Heart right ventricle (tissue), 16 donors: Measurements from ENCODE around the gene UBR7. TPM values are rescaled to one million over a fixed set of nuclear protein-coding genes. Genes with fewer than 3 reads are reported as not detected.

Experiments
- ATAC-seq, 8 donors: fragments of 200-7000 bp; cut with Tn5 transposase; one replicate each; pipeline ENCODE4 v1.9.1; 2020; ENCODE audit warnings: mild to moderate bottlenecking in 8 of 8, moderate library complexity in 8 of 8, moderate number of reproducible peaks in 1 of 8
- DNase-seq, 2 donors: peaks; one replicate each; pipeline ENCODE4 v3.0.0-alpha.2; 2020
- H3K27ac ChIP-seq, 10 donors: fragments of 200-600 bp; sonication (generic) in 2 of 10; one replicate each; pipeline versions ENCODE4 v1.5.0 to v1.8.0; 2020 to 2022; ENCODE audit warnings: mild to moderate bottlenecking in 3 of 10
- H3K27me3 ChIP-seq, 7 donors: fragments of 200-600 bp; one replicate each; pipeline ENCODE4 v1.8.0; 2021 to 2022; ENCODE audit warnings: mild to moderate bottlenecking in 2 of 7
- H3K36me3 ChIP-seq, 9 donors: fragments of 200-600 bp; sonication (generic) in 1 of 9; one replicate each; pipeline versions ENCODE4 v1.5.0 to v1.8.0; 2020 to 2022; ENCODE audit warnings: mild to moderate bottlenecking in 2 of 9
- H3K4me1 ChIP-seq, 9 donors: fragments of 200-600 bp; sonication (generic) in 1 of 9; one replicate each; pipeline versions ENCODE4 v1.5.0 to v1.8.0; 2020 to 2022; ENCODE audit warnings: mild to moderate bottlenecking in 4 of 9
- H3K4me3 ChIP-seq, 10 donors: fragments of 200-600 bp; sonication (generic) in 2 of 10; one replicate each; pipeline versions ENCODE4 v1.5.0 to v1.8.0; 2020 to 2022; ENCODE audit warnings: mild to moderate bottlenecking in 7 of 10, moderate library complexity in 2 of 10
- H3K9me3 ChIP-seq, 11 donors: fragments of 200-600 bp in 10 of 11; sonication (generic) in 2 of 11; one replicate each; pipeline versions ENCODE4 v1.5.0 to v1.8.0; 2013 to 2022; ENCODE audit warnings: mild to moderate bottlenecking in 2 of 11, control low read depth in 1 of 11, moderate library complexity in 1 of 11
- CTCF ChIP-seq, 9 donors: fragments of 200-600 bp; sonication (generic) in 2 of 9; IDR thresholded peaks; one replicate each; pipeline versions ENCODE4 v1.5.0 to v1.8.0; 2021 to 2022; ENCODE audit warnings: antibody characterized with exemption in 9 of 9, mild to moderate bottlenecking in 5 of 9, moderate library complexity in 1 of 9
- WGBS, 2 donors: extraction: QIAGEN DNeasy Blood & Tissue Kit; methylation state at CpG; one replicate each; pipeline ENCODE4 v1.1.7; 2013; ENCODE audit warnings: inconsistent platforms in 1 of 2; 5-methylcytosine and 5-hydroxymethylcytosine counted together
- intact Hi-C, 10 donors: fragments of 100-400 bp; cut with DNase I; formaldehyde crosslinking; loops; one replicate each; pipeline versions ENCODE4 v1.11.1 to v1.14.2; 2022
- polyA plus RNA-seq, 2 donors: library from polyadenylated mRNA; stranded (reverse); fragments of 200-250 nt; gene quantifications; one replicate each; pipeline ENCODE4 v1.2.3, GENCODE V29; 2013
- total RNA-seq, 10 donors: library from RNA; stranded (reverse); fragmentation: NEBNext Ultra II Directional in 3 of 10; extraction: Animal tissue kit (Norgen Biotek cat#: 25700) in 3 of 10; gene quantifications; one replicate each; pipeline versions ENCODE4 v1.2.1 to v1.2.4, GENCODE V29; 2021 to 2023
- donor health status: Arrhythmogenic right ventricular cardiomyopathy.
- donor health status: ischemic (EF 13 %, LVEDD 7.1; RV severe dilation, severe dysfunction).
- donor health status: healthy with polysubstance abuse.
- donor health status: DM: no; HTN: yes; CAD: no.
- donor health status: DM: no; HTN: no; CAD: no.
- donor health status: ischemic (EF 25% LVEDD 6.9; RV normal size, moderate dysfunction).
- donor health status: ischemic (EF 25% LVEDD 5.7; RV mildly dilated, moderate dysfunction).
- donor health status: healthy.
- donor health status: DM: yes; HTN: yes; CAD: no.
- donor health status: Ischemic cardiomyopathy.
- donor health status: ischemic (EF 35%, LVEDD 5.7; RV mildly dilated, moderate dysfunction).
- donor health status: nonischemic (EF 11% LVEDD 7.7; RV severe dilation, severe dysfunction).
- donor health status: DM: yes; HTN: yes; CAD: no.
- donor health status: PGD.
- donor health status: ischemic (EF 29% LVEDD 5.4; RV normal size, mild dysfunction).
- donor health status: nonischemic (EF 23%, LVEDD 6.1; RV moderate dilation, normal function).

The UBR7 gene
- total and polyA plus RNA-seq, 12 donors: 7.8 to 28.3 (median 21.1) TPM

- ATAC-seq (no peak), DNase-seq (no peak)
- no peak for TF ChIP-seq CTCF (IDR thresholded peaks at IDR 0.05)
- intact Hi-C loops: no loop called here
- peak overlapping the region in 1 of 10 donors; percentile 91 for H3K4me3 ChIP-seq
- peaks cover 0 to 40% (median 26%) of the 10 kb centered on the region in 9 donors for H3K4me1 ChIP-seq
- H3K27ac ChIP-seq: peak overlapping the region in 3 of 10 donors; percentile 21 to 95 (median 93)
- peaks cover 0 to 67% (median 21%) of the 10 kb centered on the region in 9 donors for H3K36me3 ChIP-seq
- 77 to 79% methylated on average over 6 of the region's 6 CpGs for WGBS, 2 donors
- no peaks in the 10 kb centered on the region for H3K27me3 ChIP-seq
- no peaks in the 10 kb centered on the region for H3K9me3 ChIP-seq
These were observed 20.6 kb upstream of the UBR7 start for GRCh38 chr14:93186466-93186865.

GRCh38 chr14:93186956-93187355 lies 20.1 kb upstream of the UBR7 start:
- no peaks in the 10 kb centered on the region for H3K27me3 ChIP-seq
- no peak for DNase-seq
- no peak overlapping the region for H3K4me3 ChIP-seq
- intact Hi-C loops: no loop called here
- WGBS, 2 donors: 95 to 98% methylated on average over 3 of the region's 3 CpGs
- no peak overlapping the region for H3K27ac ChIP-seq
- H3K4me1 ChIP-seq: peaks cover 0 to 40% (median 26%) of the 10 kb centered on the region in 9 donors
- no peak for ATAC-seq
- TF ChIP-seq CTCF (IDR thresholded peaks at IDR 0.05): no peak
- no peaks in the 10 kb centered on the region for H3K9me3 ChIP-seq
- H3K36me3 ChIP-seq: peaks cover 0 to 64% (median 21%) of the 10 kb centered on the region in 9 donors

- Histone ChIP-seq H3K4me1 (peaks cover 0 to 12% (median 0%) of the 10 kb centered on the region in 9 donors), H3K4me3 (no peak overlapping the region), H3K36me3 (peaks cover 0 to 25% (median 0%) of the 10 kb centered on the region in 9 donors), H3K27ac (peak overlapping the region in 8 of 10 donors; percentile 1 to 69 (median 46)), H3K27me3 (no peaks in the 10 kb centered on the region), H3K9me3 (no peaks in the 10 kb centered on the region)
- DNase-seq (no peak), ATAC-seq (peak in 6 of 8 donors; percentile 33 to 76 (median 70))
- intact Hi-C loops: no loop called here
- no peak for TF ChIP-seq CTCF (IDR thresholded peaks at IDR 0.05)
- WGBS, 2 donors: 81 to 100% methylated on average over 1 of the region's 1 CpG
These were observed 11.6 kb upstream of the UBR7 start for GRCh38 chr14:93195316-93195999.

GRCh38 chr14:93199031-93199430 lies 8.0 kb upstream of the UBR7 start:
- DNase-seq: no peak
- WGBS, 2 donors: 86 to 92% methylated on average over 4 of the region's 4 CpGs
- Histone ChIP-seq H3K36me3 (peaks cover 0 to 16% (median 0%) of the 10 kb centered on the region in 9 donors), H3K27ac (no peak overlapping the region), H3K27me3 (no peaks in the 10 kb centered on the region), H3K4me3 (no peak overlapping the region), H3K9me3 (no peaks in the 10 kb centered on the region), H3K4me1 (peaks cover 0 to 12% (median 0%) of the 10 kb centered on the region in 9 donors)
- ATAC-seq: no peak
- intact Hi-C loops: no loop called here
- no peak for TF ChIP-seq CTCF (IDR thresholded peaks at IDR 0.05)
